ENCODE data around the gene TRAPPC3.

Gene TRAPPC3

DNA sequence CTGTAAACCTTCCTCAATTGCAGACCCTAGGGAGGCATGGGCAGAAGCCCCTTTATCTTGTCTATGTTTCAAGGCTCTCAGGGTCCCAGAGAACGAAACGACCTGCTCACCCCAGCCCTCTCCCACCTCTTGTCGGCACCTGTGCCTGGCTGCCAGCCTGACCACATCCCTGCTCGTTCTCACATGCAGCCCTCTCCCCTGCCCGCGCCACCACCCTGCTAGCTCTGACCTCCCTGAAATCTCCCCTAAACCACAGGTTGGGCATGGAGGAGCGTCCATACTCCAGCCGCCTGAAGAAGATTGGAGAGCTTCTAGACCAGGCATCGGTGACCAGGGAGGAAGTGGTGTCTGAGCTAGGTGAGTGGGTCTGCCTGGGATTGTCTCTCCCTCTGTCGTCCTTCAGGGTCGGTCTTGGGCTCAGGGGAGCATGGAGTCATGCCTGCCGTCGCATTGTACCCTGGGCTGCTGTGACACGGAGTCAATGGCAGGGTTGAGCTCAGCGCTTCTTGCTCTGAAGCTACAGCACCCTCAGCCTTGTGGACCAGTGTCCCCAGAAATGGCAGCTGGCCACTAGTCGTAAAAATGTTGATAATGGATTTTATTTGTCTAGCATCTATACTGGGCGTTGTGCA lies 57.0 kb downstream of the TRAPPC3 start:
- Histone ChIP-seq H3K23ac (ENCODE audit: low read length) (no peak overlapping the region), H3K9me3 (ENCODE audit: insufficient read depth, low read depth, low read length) (no peaks in the 10 kb centered on the region), H3K9ac (ENCODE audit: low read length) (no peak overlapping the region), H2BK12ac (ENCODE audit: low read length) (no peak overlapping the region), H2AK5ac (ENCODE audit: low read length) (no peak overlapping the region), H3K14ac (ENCODE audit: low read length) (no peak overlapping the region), H3K36me3 (ENCODE audit: control insufficient read depth in 1 of 2, insufficient read depth in 2 of 2, low read length in 2 of 2) (peaks cover 43 to 45% of the 10 kb centered on the region in 2 experiments), H3K4me2 (ENCODE audit: low read length) (no peak overlapping the region), H2AFZ (ENCODE audit: insufficient read depth, low read length, poor library complexity) (no peak overlapping the region), H3K79me2 (ENCODE audit: control insufficient read depth, insufficient read depth, low read length, poor library complexity) (peaks cover 8% of the 10 kb centered on the region), H3K4me3 (ENCODE audit: low read depth, low read length) (no peak overlapping the region), H4K91ac (ENCODE audit: low read depth, low read length) (no peak overlapping the region), H3K4ac (ENCODE audit: low read depth, low read length) (no peak overlapping the region), H3K18ac (ENCODE audit: low read length) (no peak overlapping the region), H3K27ac (ENCODE audit: low read depth, low read length) (no peak overlapping the region), H3K27me3 (ENCODE audit: insufficient read depth, low read length) (no peaks in the 10 kb centered on the region), H4K12ac (ENCODE audit: low read depth, low read length) (no peak overlapping the region), H2BK120ac (ENCODE audit: insufficient read depth, low read length, poor library complexity) (no peak overlapping the region), H3K4me1 (ENCODE audit: control insufficient read depth in 1 of 2, insufficient read depth in 2 of 2, low read length in 2 of 2) (peaks cover 4 to 9% of the 10 kb centered on the region in 2 experiments), H2BK5ac (ENCODE audit: low read depth, low read length, poor library complexity) (no peak overlapping the region), H3K79me1 (ENCODE audit: low read length) (peaks cover 4% of the 10 kb centered on the region), H4K8ac (ENCODE audit: low read depth, low read length) (no peak overlapping the region)
- no peak for DNase-seq
- no CpG with 5 or more reads among the region's 17 CpGs for WGBS (ENCODE audit: extremely low coverage, insufficient coverage, insufficient read length)

DNA sequence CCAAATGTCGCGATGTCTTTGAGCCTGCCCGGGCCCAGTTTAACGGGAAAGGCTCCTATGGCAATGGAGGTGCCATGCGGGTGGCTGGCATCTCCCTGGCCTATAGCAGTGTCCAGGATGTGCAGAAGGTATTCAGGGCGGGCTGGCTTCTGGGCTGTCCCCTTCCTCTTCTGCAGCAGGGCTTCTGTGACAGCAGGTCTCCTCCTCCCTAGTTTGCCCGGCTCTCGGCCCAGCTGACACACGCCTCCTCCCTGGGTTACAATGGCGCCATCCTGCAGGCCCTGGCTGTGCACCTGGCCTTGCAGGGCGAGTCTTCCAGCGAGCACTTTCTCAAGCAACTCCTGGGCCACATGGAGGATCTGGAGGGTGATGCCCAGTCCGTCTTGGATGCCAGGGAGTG lies 57.6 kb downstream of the TRAPPC3 start:
- no peak overlapping the region for H4K91ac ChIP-seq (ENCODE audit: low read depth, low read length)
- H2BK12ac ChIP-seq (ENCODE audit: low read length) = no peak overlapping the region
- H3K18ac ChIP-seq (ENCODE audit: low read length) = no peak overlapping the region
- no peak overlapping the region for H3K27ac ChIP-seq (ENCODE audit: low read depth, low read length)
- peaks cover 8% of the 10 kb centered on the region for H3K79me2 ChIP-seq (ENCODE audit: control insufficient read depth, insufficient read depth, low read length, poor library complexity)
- peaks cover 4% of the 10 kb centered on the region for H3K79me1 ChIP-seq (ENCODE audit: low read length)
- no peak overlapping the region for H3K4me3 ChIP-seq (ENCODE audit: low read depth, low read length)
- no peak overlapping the region for H2BK5ac ChIP-seq (ENCODE audit: low read depth, low read length, poor library complexity)
- H3K4ac ChIP-seq (ENCODE audit: low read depth, low read length) = no peak overlapping the region
- no peaks in the 10 kb centered on the region for H3K27me3 ChIP-seq (ENCODE audit: insufficient read depth, low read length)
- H3K23ac ChIP-seq (ENCODE audit: low read length) = no peak overlapping the region
- no peak overlapping the region for H2BK120ac ChIP-seq (ENCODE audit: insufficient read depth, low read length, poor library complexity)
- no peak overlapping the region for H2AK5ac ChIP-seq (ENCODE audit: low read length)
- peaks cover 43 to 45% of the 10 kb centered on the region in 2 experiments for H3K36me3 ChIP-seq (ENCODE audit: control insufficient read depth in 1 of 2, insufficient read depth in 2 of 2, low read length in 2 of 2)
- no peak for DNase-seq
- H3K14ac ChIP-seq (ENCODE audit: low read length) = no peak overlapping the region
- H3K9ac ChIP-seq (ENCODE audit: low read length) = no peak overlapping the region
- no CpG with 5 or more reads among the region's 13 CpGs for WGBS (ENCODE audit: extremely low coverage, insufficient coverage, insufficient read length)
- no peak overlapping the region for H2AFZ ChIP-seq (ENCODE audit: insufficient read depth, low read length, poor library complexity)
- no peak overlapping the region for H4K12ac ChIP-seq (ENCODE audit: low read depth, low read length)
- H3K4me1 ChIP-seq (ENCODE audit: control insufficient read depth in 1 of 2, insufficient read depth in 2 of 2, low read length in 2 of 2) = peaks cover 4 to 9% of the 10 kb centered on the region in 2 experiments
- H3K9me3 ChIP-seq (ENCODE audit: insufficient read depth, low read depth, low read length) = no peaks in the 10 kb centered on the region
- no peak overlapping the region for H4K8ac ChIP-seq (ENCODE audit: low read depth, low read length)
- H3K4me2 ChIP-seq (ENCODE audit: low read length) = no peak overlapping the region

DNA sequence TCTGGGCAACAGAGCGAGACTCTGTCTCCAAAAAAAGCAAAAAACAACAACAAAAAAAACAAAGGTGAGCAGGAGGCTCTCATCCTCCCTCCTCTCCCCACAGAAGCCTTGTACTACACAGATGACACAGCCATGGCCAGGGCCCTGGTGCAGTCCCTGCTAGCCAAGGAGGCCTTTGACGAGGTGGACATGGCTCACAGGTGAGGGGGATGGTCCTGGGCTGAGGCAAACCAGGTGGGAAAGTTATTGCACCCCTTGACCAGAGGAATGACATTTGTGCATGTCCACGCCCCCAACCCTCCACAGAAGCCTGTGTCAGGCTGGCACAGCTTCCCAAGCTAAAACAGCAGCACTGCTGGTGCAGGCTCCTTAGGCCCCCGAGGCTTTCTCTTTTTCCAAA lies 58.1 kb downstream of the TRAPPC3 start:
- Histone ChIP-seq H2BK120ac (ENCODE audit: insufficient read depth, low read length, poor library complexity) (no peak overlapping the region), H3K4me1 (ENCODE audit: control insufficient read depth in 1 of 2, insufficient read depth in 2 of 2, low read length in 2 of 2) (peaks cover 4 to 9% of the 10 kb centered on the region in 2 experiments), H3K4me3 (ENCODE audit: low read depth, low read length) (no peak overlapping the region), H2BK5ac (ENCODE audit: low read depth, low read length, poor library complexity) (no peak overlapping the region), H3K18ac (ENCODE audit: low read length) (no peak overlapping the region), H3K9me3 (ENCODE audit: insufficient read depth, low read depth, low read length) (no peaks in the 10 kb centered on the region), H3K14ac (ENCODE audit: low read length) (no peak overlapping the region), H3K23ac (ENCODE audit: low read length) (no peak overlapping the region), H4K91ac (ENCODE audit: low read depth, low read length) (no peak overlapping the region), H4K12ac (ENCODE audit: low read depth, low read length) (no peak overlapping the region), H3K36me3 (ENCODE audit: control insufficient read depth in 1 of 2, insufficient read depth in 2 of 2, low read length in 2 of 2) (peaks cover 41 to 43% of the 10 kb centered on the region in 2 experiments), H3K9ac (ENCODE audit: low read length) (no peak overlapping the region), H2AK5ac (ENCODE audit: low read length) (no peak overlapping the region), H3K79me2 (ENCODE audit: control insufficient read depth, insufficient read depth, low read length, poor library complexity) (peaks cover 8% of the 10 kb centered on the region), H2BK12ac (ENCODE audit: low read length) (no peak overlapping the region), H3K27me3 (ENCODE audit: insufficient read depth, low read length) (no peaks in the 10 kb centered on the region), H3K27ac (ENCODE audit: low read depth, low read length) (no peak overlapping the region), H2AFZ (ENCODE audit: insufficient read depth, low read length, poor library complexity) (no peak overlapping the region), H3K79me1 (ENCODE audit: low read length) (peaks cover 4% of the 10 kb centered on the region), H3K4me2 (ENCODE audit: low read length) (no peak overlapping the region), H3K4ac (ENCODE audit: low read depth, low read length) (no peak overlapping the region), H4K8ac (ENCODE audit: low read depth, low read length) (no peak overlapping the region)
- DNase-seq = no peak
- WGBS (ENCODE audit: extremely low coverage, insufficient coverage, insufficient read length) = no CpG with 5 or more reads among the region's 4 CpGs

DNA sequence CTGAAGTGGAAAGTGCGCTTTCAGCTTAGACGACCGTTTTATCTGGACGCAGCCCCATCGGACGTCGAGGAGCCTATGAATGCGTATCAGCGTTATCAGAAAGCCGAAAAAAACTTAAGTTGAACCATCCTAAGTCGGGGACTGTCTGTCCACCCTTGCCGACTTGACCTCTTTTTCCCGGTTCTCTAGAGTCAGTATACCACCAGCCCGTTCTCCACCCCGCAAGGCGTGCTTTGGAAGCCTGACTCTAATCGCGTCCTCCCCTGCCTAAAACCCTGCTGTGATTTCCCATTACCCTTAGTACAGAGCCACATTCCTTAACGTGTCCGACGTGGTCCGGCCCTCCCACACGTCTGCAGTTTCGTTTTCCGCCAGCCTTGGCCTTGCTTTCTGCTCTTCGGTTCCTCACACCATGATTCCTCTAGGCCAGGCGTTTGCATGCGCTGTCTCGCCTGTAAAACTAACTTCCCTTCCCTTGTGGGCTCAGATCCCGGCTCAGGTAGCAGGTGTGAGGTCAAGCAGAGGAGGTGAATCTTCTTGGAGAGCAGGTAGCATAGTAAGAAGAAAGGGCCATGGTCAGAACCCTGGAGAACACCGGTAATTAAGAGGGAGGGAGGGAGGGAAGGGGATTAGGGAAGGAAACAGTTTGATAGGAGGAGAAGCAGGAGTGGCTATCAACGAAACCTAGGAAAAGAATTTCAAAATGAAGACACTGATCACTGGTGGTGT lies 59.7 kb downstream of the TRAPPC3 start:
- peak overlapping the region; percentile 90 for H2AFZ ChIP-seq (ENCODE audit: insufficient read depth, low read length, poor library complexity)
- WGBS (ENCODE audit: extremely low coverage, insufficient coverage, insufficient read length) = no CpG with 5 or more reads among the region's 32 CpGs
- H3K79me2 ChIP-seq (ENCODE audit: control insufficient read depth, insufficient read depth, low read length, poor library complexity) = peaks cover 8% of the 10 kb centered on the region
- no peak overlapping the region for H2BK5ac ChIP-seq (ENCODE audit: low read depth, low read length, poor library complexity)
- no peak overlapping the region for H2BK12ac ChIP-seq (ENCODE audit: low read length)
- peaks cover 4 to 9% of the 10 kb centered on the region in 2 experiments for H3K4me1 ChIP-seq (ENCODE audit: control insufficient read depth in 1 of 2, insufficient read depth in 2 of 2, low read length in 2 of 2)
- H3K23ac ChIP-seq (ENCODE audit: low read length) = peak overlapping the region; percentile 5
- peak overlapping the region; percentile 93 for H3K4me2 ChIP-seq (ENCODE audit: low read length)
- H3K4ac ChIP-seq (ENCODE audit: low read depth, low read length) = peak overlapping the region; percentile 31
- H3K4me3 ChIP-seq (ENCODE audit: low read depth, low read length) = peak overlapping the region; percentile 97
- H3K9ac ChIP-seq (ENCODE audit: low read length) = peak overlapping the region; percentile 65
- H4K8ac ChIP-seq (ENCODE audit: low read depth, low read length) = peak overlapping the region; percentile 99
- H3K14ac ChIP-seq (ENCODE audit: low read length) = peak overlapping the region; percentile 87
- peak; percentile 42 to 48 for DNase-seq
- no peaks in the 10 kb centered on the region for H3K27me3 ChIP-seq (ENCODE audit: insufficient read depth, low read length)
- H3K27ac ChIP-seq (ENCODE audit: low read depth, low read length) = no peak overlapping the region
- no peaks in the 10 kb centered on the region for H3K9me3 ChIP-seq (ENCODE audit: insufficient read depth, low read depth, low read length)
- H2AK5ac ChIP-seq (ENCODE audit: low read length) = peak overlapping the region; percentile 58
- H3K79me1 ChIP-seq (ENCODE audit: low read length) = peaks cover 4% of the 10 kb centered on the region
- H2BK120ac ChIP-seq (ENCODE audit: insufficient read depth, low read length, poor library complexity) = peak overlapping the region; percentile 34
- peaks cover 34 to 36% of the 10 kb centered on the region in 2 experiments for H3K36me3 ChIP-seq (ENCODE audit: control insufficient read depth in 1 of 2, insufficient read depth in 2 of 2, low read length in 2 of 2)
- peak overlapping the region; percentile 88 for H4K91ac ChIP-seq (ENCODE audit: low read depth, low read length)
- H4K12ac ChIP-seq (ENCODE audit: low read depth, low read length) = peak overlapping the region; percentile 84
- H3K18ac ChIP-seq (ENCODE audit: low read length) = peak overlapping the region; percentile 93
